NCI-H1092 (cell line): ENCODE data around the gene ACOT11.

Experiments
- DNase-seq: peaks from one replicate; lab custom pipeline; 2025; lab: John Stamatoyannopoulos, UW

The ACOT11 gene

DNA sequence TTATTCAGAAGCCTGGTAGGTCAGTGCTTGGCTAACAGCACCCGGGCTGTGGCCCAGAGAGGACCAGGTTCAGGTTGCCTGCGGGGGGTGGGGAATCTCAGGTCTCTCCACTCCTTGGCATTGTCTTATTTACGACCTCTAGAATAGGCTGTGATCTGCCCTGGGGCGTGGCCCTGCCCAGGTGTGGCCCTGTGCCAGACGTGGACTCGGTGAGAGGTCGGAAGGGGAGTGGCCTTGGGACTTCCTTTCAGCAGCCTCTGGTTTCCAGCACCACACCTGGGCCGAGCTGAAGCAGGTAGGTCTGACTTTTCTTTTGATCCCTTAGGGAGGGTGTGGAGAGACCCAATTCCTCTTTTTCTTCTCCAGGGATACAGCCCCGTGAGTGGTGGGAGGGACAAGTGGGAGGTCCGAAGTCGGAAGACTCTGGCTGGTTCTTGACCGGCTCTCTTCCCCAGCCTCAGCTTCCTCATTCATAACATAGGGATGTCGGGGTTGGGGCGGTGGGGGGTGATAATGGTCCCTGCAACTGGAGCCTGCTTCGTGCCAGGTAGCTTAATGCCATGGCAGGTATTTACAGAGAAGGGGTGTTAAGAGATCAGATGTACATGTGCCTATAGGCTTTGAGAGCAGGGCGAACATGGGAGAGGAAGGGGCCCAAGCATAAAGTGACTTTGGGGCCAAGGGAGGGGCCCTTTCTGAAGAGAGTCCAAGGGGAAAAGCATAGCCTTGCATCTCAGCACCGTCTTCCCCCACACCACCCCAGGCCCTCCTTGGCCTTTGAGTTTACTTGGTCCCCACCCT is 16.5 kb downstream of the ACOT11 start:
- no peak for DNase-seq

- no peak for DNase-seq
Observed at GRCh38 chr1:54565113-54565501, 17.1 kb downstream of the ACOT11 start.

- DNase-seq = no peak
Observed at GRCh38 chr1:54566438-54567141, 18.6 kb downstream of the ACOT11 start.

DNA sequence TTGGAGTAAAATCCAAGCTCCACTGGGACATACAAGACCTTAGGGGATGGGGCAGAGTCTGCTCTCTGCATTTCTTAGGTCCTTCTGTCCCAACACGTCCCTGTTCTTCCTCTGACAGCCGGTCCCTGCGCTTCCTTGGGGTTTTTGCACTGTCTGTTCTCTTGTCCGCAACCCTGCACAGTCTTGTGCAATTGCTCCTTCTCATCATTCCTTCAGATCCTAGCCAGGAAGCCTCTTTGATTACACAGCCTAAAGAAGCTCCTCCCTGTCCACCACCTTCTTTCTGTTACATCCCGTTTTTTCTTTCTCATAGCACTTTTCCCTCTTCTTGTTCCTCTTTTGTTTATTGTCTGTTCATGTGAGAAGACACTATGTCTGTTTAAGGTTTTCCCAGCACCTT is 19.9 kb downstream of the ACOT11 start:
- no peak for DNase-seq

DNA sequence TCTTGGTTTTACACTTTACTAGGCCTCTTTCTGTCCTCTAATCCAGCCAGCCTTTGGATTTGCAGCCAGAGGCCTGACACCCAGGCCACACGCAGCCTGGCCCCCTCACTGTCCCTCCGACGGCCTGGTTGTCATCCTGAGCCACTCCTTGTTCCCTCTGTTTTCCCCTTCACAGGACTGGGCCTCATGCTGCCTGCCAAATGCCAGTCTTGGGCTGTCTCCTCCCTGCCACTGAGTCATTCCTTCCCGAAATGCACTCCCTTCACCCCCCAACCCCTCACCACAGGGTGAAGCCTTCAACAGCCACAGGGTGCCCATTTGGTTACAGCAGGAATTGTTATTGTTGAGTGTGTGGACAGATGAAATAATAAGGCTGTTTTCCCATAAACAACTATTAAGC is 21.3 kb downstream of the ACOT11 start:
- no peak for DNase-seq

DNA sequence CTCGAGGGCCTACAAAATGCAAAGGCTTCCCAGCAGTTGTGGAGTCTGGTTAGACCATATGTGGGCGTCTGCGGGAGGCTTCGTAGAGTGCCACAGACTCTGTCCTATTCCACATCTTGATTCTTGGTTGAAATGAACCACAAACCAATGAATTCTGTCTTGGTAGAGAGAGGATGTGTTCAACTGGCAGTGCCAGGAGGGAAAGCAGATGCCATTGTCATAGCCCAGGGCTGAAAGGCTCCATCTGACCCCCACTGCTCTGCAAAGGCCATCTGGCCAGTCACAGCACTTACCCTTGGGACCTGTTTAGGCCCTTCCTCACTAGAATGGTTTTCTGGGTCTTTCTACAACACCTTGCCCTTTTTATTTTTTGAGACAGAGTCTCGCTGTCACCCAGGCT is 22.1 kb downstream of the ACOT11 start:
- DNase-seq = no peak

GRCh38 chr1:54571326-54571725 is 23.3 kb downstream of the ACOT11 start:
- no peak for DNase-seq

GRCh38 chr1:54571803-54572541 is 23.9 kb downstream of the ACOT11 start:
- DNase-seq = no peak

GRCh38 chr1:54572542-54572850 is 24.5 kb downstream of the ACOT11 start:
- no peak for DNase-seq

GRCh38 chr1:54574158-54574778 is 26.2 kb downstream of the ACOT11 start:
- no peak for DNase-seq

GRCh38 chr1:54575161-54575560 is 27.1 kb downstream of the ACOT11 start:
- no peak for DNase-seq

DNA sequence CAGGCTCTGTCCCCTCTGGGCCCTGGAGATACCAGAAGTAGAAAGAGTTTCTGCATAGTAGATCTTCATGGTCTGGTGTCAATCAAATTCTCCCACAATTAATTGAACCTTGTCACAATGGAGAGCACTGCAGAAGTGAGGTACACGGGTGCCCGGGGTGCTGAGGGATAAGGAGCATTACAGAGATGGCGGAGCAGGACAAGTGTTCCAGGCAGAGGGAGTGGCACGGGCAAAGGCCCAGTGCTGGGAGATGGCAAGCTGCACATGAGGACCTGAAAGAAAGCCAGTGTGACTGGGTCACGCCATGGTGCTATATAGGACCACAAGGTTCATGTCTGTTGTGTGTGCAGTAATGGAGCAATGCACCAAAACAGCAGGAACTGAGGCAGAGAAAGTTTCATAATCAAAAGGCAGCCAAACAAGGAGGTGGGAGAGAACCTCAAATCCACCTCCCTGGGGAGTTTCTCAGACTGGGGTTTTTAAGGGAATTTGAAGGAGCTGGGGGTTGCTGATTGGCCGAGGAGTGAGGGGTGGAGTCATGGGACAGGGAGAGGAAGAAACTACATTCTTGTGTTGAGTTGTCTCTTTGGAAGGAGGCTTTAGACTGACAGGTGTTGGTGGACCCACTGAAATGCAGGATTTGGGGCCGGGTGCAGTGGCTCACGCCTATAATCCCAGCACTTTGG is 27.7 kb downstream of the ACOT11 start:
- DNase-seq = no peak

DNA sequence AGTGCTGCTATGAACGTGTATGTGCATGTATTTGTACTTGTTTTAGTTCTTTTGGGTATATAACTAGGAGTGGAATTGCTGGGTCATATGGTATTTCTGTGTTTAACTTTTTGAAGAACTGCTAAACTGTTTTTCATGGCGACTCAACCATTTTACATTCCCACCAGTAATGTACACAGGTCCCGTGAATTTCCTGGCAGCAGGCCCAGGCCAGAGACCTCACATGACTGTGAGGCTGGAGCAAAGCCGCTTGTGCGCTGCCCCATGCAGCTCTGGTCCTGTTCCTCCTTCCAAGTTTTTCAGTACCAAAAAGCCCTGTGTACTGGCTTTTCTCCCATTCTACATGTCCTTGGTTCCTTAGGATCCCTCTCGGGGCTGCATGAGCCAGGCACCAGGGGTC is 29.6 kb downstream of the ACOT11 start:
- DNase-seq = no peak

GRCh38 chr1:54579337-54579781 is 31.3 kb downstream of the ACOT11 start:
- DNase-seq = no peak

GRCh38 chr1:54580856-54581550 is 33.0 kb downstream of the ACOT11 start:
- no peak for DNase-seq

DNA sequence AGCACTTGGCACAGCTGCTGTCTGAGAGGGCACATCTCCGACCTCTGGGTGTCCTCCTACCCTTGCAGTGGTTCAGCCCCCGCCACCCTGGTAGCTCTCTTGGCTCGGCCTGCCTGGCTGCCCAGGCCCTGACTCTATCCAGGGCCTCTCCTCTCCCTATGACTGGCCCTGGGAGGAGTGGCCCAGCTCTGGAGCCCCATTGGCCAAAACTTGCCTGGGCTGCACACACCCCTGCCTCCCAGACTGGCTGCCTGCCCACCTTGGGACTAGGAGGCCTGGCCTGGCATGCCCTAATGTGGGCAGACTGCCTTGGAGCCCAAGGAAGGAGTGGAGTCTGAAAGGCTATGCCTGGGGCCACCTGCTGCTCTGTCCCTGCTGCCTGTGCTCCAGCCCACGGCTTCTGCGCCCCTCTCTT is 33.6 kb downstream of the ACOT11 start:
- DNase-seq = no peak

- DNase-seq = no peak
Observed at GRCh38 chr1:54582566-54583306, 34.7 kb downstream of the ACOT11 start.

DNA sequence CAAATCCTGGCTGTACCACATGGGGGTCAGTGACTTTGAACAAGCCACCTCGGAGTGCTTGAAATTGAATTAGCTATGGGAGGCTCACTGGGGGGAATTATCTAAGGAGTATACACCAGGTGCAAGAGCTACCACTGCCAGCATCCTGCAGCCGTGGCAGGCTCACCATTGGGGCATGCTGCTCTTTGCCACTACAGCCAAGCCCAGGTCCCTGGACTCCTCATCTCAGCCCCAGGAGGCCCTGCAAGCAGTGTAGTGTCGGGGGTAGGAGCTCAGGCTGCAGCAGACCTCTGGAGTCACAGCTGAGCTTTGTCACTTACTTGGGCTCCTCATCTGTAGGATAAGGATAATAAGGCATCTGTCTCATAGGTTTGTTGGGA is 35.3 kb downstream of the ACOT11 start:
- no peak for DNase-seq

DNA sequence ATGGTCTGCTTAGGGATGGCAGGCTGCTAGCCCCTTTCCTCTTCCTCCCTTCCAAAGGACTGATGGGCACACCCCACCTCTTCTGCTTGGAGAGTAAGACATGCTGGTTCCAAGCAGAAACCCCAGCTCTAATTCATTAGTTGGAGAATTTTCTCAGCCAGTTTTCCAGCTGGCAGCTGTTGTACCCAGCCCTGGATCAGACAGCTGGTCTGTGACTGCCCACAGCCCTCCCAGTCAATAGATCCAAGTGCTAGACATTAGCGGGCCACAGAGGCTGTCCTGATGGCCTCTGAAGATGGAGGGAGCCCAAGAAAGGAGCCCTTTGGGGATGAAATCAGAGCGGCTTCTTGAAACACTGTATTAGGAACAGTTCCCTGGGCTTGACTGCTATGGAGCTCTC is 35.8 kb downstream of the ACOT11 start:
- DNase-seq = no peak

DNA sequence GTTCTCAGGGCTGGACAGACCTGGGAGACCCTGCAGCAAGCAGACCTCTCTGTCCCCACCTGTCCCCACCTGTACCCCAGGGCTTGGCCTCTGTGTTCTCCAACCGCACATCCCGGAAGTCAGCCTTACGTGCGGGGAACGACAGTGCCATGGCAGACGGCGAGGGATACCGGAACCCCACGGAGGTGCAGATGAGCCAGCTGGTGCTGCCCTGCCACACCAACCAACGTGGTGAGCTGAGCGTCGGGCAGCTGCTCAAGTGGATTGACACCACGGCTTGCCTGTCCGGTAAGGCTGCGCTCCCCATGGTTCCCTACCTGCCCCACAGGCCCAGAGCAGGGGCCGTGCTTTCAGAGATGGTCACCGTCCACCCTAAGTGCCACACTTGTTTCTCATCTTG is 36.5 kb downstream of the ACOT11 start:
- DNase-seq = no peak
